SJCRH30 (cell line): ENCODE data around the gene LOXL3. TPM values are rescaled to one million over a fixed set of nuclear protein-coding genes. Genes with fewer than 3 reads are reported as not detected.

Experiments
- DNase-seq, 2 experiments: peaks; one replicate each; pipeline ENCODE4 v3.0.0-alpha.2; 2015 to 2020
- H3K27ac ChIP-seq: fragments of 250-450 bp; sonication (Bioruptor Pico); 2 replicates; pipeline ENCODE4 v1.5.1; 2020; ENCODE audit warnings: mild to moderate bottlenecking, moderate library complexity
- H3K27me3 ChIP-seq: fragments of 250-450 bp; sonication (Bioruptor Pico); 2 replicates; pipeline ENCODE4 v1.5.1; 2020; ENCODE audit warnings: mild to moderate bottlenecking, moderate library complexity
- H3K36me3 ChIP-seq: fragments of 250-450 bp; sonication (Bioruptor Pico); 2 replicates; pipeline ENCODE4 v1.5.1; 2020; ENCODE audit warnings: mild to moderate bottlenecking, moderate library complexity
- H3K4me1 ChIP-seq: fragments of 250-450 bp; sonication (Bioruptor Pico); 2 replicates; pipeline ENCODE4 v1.5.1; 2020; ENCODE audit warnings: mild to moderate bottlenecking, moderate library complexity
- H3K4me3 ChIP-seq: fragments of 250-450 bp; sonication (Bioruptor Pico); 2 replicates; pipeline ENCODE4 v1.5.1; 2020; ENCODE audit warnings: mild to moderate bottlenecking, moderate library complexity
- H3K9me3 ChIP-seq: fragments of 250-450 bp; sonication (Bioruptor Pico); replicated peaks from 2 replicates; pipeline ENCODE4 v1.5.1; 2020; ENCODE audit warnings: mild to moderate bottlenecking, moderate library complexity
- total RNA-seq: library from RNA; depleted of rRNA; stranded (reverse); fragments of >200 nt; shearing (Covaris generic); gene quantifications from 2 replicates; pipeline ENCODE4 v1.2.3, GENCODE V29; 2014

The LOXL3 gene
- total RNA-seq, 1 experiment from 2014 or later, result 19.0 TPM

DNA sequence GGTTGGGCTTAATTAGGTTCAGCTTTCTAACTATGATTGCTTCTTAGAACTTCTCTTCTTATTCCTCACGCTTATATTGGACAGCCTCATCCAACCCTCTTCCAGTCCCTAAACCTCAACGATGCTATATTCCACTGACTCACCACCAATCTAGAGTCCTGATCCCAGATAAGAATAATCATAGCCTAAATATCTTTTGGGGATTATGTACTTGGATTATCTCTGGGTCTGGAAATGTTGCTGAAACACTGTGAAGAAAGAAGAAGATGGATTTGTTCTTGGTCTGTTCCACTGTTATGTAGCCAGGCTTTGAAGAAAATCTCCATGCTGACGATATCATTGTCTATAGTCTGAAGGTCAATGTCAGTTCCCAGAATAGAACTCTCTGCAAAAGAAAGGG lies 27.7 kb upstream of the LOXL3 start:
- Histone ChIP-seq H3K27ac (no peak overlapping the region), H3K4me3 (no peak overlapping the region), H3K27me3 (no peaks in the 10 kb centered on the region), H3K4me1 (peaks cover 25% of the 10 kb centered on the region), H3K9me3 (no peaks in the 10 kb centered on the region), H3K36me3 (no peaks in the 10 kb centered on the region)
- no peak for DNase-seq

DNA sequence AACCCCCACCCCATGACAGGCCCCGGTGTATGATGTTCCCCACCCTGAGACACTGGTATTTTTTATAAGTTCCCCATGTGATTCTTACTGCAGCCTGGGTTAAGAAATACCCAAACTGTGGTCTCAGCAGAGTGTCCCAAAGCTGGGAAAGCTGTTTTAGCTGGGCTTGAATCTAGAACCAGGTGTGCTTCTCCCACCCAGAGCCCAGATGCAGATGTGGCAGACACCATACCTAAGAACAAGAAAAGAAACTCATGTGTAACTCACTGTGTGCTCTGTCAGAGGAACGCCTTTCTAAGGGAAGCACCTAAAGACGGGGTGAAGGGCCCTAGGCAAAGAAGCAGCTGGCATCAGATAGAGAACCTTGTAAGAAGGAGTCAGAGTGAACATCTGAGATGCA lies 24.7 kb upstream of the LOXL3 start:
- H3K36me3 ChIP-seq, result no peaks in the 10 kb centered on the region
- H3K4me1 ChIP-seq, result peaks cover 15% of the 10 kb centered on the region

DNA sequence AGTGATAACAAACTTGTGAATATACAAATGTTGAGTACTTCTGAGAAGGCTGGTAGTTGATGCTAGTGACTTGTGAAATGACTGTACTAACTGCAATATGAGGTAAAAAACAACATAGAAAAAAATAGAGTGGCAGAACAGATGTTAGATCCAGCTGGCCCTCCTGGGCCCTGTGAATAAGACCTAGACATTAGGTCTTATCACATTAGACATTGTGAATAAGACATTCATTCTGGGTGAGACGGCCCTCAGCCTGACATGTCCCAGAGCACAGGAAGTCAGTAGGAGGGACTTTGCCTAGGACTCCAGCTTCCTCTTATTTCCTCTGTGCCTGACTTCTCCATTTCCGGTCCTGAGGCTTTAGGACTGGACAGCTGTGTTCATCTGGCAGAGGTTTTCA lies 23.7 kb upstream of the LOXL3 start:
- Histone ChIP-seq H3K9me3 (no peaks in the 10 kb centered on the region), H3K4me1 (peaks cover 8% of the 10 kb centered on the region), H3K4me3 (no peak overlapping the region; the same call in 1 of the 2 replicates), H3K27me3 (no peaks in the 10 kb centered on the region), H3K27ac (no peak overlapping the region), H3K36me3 (no peaks in the 10 kb centered on the region)
- DNase-seq, result peak; percentile 67 to 85

More for the DNA sequence above, 24.7 kb upstream of the LOXL3 start:
- Histone ChIP-seq H3K27ac (no peak overlapping the region), H3K4me3 (no peak overlapping the region), H3K27me3 (no peaks in the 10 kb centered on the region), H3K9me3 (no peaks in the 10 kb centered on the region)
- no peak for DNase-seq

DNA sequence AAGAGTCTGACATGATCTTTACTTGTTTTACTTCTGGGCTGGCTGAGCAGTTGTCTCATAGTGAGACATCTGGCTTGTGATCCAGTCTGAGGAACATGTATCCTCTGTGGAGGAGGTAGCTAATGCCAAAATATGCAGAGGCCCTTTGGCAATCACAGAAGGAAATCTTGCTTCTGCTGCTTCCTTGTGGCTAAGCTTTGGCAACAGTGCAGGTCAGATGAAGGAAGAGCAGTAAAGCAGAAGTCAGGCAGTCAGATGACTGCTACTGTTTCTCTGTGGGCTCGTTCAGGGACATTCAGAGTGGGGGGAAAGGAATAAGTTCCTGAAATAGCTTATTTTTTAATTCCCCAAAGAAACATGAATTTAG lies 23.1 kb upstream of the LOXL3 start:
- no peak for DNase-seq
- Histone ChIP-seq H3K36me3 (no peaks in the 10 kb centered on the region), H3K4me3 (no peak overlapping the region), H3K9me3 (no peaks in the 10 kb centered on the region), H3K4me1 (peaks cover 8% of the 10 kb centered on the region), H3K27me3 (no peaks in the 10 kb centered on the region), H3K27ac (no peak overlapping the region)

DNA sequence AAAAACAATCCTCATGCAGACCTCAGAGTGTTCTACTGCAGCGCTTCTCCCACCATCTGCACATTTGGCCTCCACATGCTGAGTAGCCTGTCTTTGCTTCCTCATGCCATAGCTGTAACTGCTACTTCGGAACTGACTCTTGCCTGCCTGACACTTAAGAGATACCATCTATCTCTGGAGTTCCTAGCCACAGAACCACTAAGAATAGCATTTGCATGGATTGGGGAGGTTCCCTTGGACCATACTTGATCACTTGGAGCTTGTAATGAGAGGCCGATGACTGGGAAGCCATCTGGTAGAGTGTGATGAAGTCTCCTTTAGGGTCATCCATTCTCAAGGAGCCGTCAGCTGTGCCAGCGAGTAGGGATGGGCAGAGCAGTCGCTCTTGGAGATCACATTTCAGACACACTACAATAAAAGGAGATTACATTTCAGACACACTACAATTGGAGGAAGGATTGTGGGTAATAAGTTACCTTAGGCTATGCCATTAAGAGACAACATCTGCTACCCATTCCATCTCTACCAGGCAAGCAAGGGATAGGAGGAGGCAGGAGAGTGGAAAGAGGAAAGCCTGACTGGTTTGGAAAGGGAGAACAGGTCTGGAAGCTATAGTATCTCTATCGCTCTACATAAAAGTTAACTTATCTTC lies 22.6 kb upstream of the LOXL3 start:
- DNase-seq, result no peak
- Histone ChIP-seq H3K4me1 (peaks cover 8% of the 10 kb centered on the region), H3K27me3 (no peaks in the 10 kb centered on the region), H3K4me3 (no peak overlapping the region), H3K27ac (no peak overlapping the region), H3K36me3 (no peaks in the 10 kb centered on the region), H3K9me3 (no peaks in the 10 kb centered on the region)

DNA sequence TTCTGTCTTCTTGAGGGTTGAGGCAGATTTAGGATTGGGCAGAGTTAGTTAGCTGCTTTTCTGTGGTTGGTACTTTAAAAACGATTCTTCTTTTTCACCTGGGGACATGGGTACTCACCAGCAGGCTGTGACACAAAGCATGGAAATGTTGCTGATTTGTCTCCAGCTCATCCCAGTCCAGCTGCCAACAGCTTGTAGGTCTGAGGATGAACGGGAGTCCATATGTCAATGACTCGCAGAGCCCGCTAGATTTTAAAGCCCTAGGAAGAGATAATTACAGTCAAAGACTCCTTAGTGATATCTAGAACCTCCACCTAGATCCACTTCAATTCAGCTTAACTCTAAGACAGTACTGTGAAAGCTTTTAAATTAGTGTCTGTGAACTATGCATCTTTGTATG lies 21.6 kb upstream of the LOXL3 start:
- Histone ChIP-seq H3K36me3 (no peaks in the 10 kb centered on the region), H3K4me3 (no peak overlapping the region), H3K27me3 (no peaks in the 10 kb centered on the region), H3K4me1 (peaks cover 8% of the 10 kb centered on the region), H3K9me3 (no peaks in the 10 kb centered on the region), H3K27ac (no peak overlapping the region)
- no peak for DNase-seq

DNA sequence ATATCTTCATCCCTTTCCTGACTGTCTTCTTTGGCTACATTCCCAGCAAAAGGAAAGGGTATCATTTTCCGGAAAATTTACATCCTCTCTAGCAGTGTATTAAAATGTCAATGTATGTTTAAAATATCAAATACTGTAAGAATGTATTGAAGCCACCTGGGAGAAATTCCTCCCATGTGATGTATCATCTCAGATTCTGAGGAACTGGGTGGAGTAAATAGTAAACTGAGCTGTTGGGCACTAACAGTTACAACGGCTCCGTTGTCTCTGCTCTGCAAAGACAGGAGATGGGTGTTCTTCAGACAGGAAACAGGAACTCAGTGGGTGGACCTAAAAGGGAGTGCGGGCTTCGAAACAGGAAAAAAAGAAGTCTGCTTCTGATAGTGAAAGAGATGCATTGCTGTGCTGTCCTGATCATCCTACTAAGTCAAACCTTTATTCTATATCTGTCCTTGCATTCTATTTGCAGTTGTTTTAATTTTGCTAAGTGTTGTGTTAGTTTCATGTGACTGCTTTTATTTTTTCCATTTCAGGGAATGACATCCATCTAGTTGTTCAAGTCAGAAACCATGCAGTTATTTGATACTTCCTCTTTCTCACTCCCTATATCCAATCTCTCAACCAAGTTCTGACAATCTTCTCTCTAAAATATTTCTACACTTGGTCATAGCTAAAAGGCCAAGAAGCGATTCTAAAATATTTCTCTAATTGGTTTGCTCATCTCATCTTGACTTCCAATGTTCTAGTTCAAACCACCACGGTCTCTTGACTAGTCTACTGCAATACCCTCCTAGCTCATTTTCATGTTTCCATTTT lies 20.2 kb upstream of the LOXL3 start:
- Histone ChIP-seq H3K4me3 (peak overlapping the region; percentile 22), H3K27me3 (no peaks in the 10 kb centered on the region), H3K4me1 (peaks cover 8% of the 10 kb centered on the region), H3K36me3 (no peaks in the 10 kb centered on the region), H3K27ac (no peak overlapping the region), H3K9me3 (no peaks in the 10 kb centered on the region)
- peak; percentile 45 to 66 for DNase-seq

DNA sequence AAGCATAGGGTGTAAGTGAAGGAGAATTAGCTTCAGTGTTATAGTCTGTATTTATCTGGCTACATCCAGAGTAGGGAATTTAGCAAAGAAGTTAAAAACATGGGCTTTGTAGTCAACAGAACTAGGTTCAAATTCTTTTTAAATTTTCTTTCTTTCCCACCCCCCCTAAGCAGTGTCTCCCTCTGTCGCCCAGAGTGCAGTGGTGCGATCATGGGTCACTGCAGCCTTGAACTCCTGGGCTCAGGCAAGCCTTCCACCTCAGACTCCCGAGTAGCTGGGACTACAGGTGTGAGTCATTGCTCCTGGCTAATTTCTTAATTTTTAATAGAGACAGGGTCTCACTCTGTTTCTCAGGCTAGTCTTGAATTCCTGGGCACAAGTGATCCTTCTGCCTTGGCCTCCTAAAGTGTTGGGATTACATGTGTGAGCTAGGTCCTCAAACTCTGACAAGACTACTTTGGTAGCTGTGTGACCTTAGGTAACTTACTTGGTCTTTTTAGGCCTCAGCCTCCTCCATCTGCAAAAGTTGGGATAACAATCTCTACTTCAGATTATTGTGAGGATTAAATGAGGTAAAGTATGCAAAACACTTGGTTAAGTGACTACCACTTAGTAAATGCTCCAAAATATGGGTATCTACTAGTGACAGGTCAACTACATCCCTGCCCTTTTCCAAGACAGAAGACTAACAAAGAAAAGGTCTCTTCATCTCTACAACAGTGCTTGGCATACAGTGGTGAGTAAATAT lies 18.6 kb upstream of the LOXL3 start:
- Histone ChIP-seq H3K36me3 (no peaks in the 10 kb centered on the region), H3K4me3 (no peak overlapping the region), H3K27me3 (peaks cover 7% of the 10 kb centered on the region; the same call in 1 of the 2 replicates), H3K9me3 (no peaks in the 10 kb centered on the region), H3K27ac (no peak overlapping the region), H3K4me1 (peaks cover 2% of the 10 kb centered on the region; the same call in 1 of the 2 replicates)
- no peak for DNase-seq

DNA sequence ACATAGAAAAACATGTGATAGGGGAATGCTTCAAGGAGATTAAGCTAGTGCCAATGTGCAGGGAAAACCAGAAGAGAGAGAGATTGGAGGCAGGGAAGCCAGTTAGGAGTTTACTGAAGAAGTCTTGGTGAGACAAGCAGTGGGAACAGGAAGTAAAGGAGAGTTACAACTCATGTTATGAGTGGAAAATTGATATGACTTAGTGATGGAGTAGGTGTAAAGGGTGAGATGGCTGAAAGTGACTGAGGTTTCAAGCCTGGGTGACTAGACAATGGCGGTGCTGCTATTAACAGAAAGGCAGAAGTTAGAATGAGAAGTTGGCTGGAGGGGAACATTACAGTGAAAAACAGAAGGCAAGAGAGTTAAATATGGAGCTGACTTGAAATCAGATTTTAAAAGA lies 17.3 kb upstream of the LOXL3 start:
- H3K4me1 ChIP-seq, result no peaks in the 10 kb centered on the region
- no peak overlapping the region for H3K4me3 ChIP-seq
- H3K9me3 ChIP-seq, result no peaks in the 10 kb centered on the region
- no peaks in the 10 kb centered on the region for H3K36me3 ChIP-seq
- no peak for DNase-seq
- peaks cover 13% of the 10 kb centered on the region; the same call in 1 of the 2 replicates for H3K27me3 ChIP-seq
- no peak overlapping the region for H3K27ac ChIP-seq

DNA sequence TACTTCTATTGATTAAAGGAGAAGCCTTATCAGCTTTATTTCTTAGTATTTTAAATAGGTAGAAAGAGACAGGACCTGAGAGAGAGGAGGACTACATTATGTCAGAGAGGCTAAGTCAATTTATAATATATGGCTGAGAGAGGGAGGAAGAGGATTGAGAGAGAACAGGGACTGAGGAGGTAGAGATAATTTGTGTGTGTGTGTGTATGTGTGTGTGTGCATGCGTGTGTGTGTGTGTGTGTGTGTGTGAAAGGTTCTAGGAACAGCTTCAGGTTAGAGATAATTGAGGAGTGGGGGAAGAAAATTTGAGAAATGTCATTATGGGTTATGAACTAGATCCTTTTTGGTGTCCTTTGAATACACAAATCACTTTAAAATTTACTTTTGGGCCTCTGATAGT lies 15.9 kb upstream of the LOXL3 start:
- Histone ChIP-seq H3K4me1 (no peaks in the 10 kb centered on the region), H3K4me3 (no peak overlapping the region), H3K27me3 (peaks cover 20% of the 10 kb centered on the region; the same call in 1 of the 2 replicates), H3K9me3 (no peaks in the 10 kb centered on the region), H3K36me3 (no peaks in the 10 kb centered on the region), H3K27ac (no peak overlapping the region)
- DNase-seq, result no peak

DNA sequence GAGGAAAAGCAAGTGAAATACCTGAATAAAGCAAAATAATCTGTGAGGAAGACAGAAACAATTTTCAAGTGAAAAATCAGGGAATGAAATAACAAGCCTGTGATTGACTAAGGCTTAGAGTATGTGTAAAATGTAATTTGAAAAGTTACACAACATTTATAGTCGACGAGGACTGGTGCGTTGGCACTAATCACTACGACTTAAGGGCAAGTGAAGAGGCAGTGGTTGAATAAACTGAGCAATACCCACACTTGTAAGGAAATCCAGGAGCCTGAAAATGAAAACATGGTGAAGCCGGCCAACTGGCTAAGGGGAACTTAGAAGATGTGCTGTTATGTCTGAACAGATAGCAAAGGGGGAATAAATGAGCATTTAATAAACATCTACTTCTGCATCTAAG lies 14.1 kb upstream of the LOXL3 start:
- no peaks in the 10 kb centered on the region for H3K36me3 ChIP-seq
- no peaks in the 10 kb centered on the region for H3K4me1 ChIP-seq
- H3K9me3 ChIP-seq, result no peaks in the 10 kb centered on the region
- peaks cover 24% of the 10 kb centered on the region for H3K27me3 ChIP-seq
- H3K27ac ChIP-seq, result no peak overlapping the region
- H3K4me3 ChIP-seq, result no peak overlapping the region
- DNase-seq, result no peak

DNA sequence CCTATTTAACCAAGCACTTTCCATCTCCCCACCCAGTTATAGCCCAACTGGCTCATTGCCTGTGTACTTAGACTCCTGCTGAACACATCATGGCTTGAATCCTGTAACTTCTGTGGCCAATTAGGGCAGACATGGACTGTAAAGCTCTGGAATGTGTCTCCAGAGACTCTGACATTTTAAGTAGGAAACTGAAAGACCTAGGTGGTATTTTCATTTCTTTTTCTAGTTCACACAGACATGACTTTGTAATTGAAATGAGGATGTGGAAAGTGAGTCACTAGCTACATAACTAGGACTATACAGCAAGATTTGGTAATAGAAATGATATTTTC lies 13.0 kb upstream of the LOXL3 start:
- Histone ChIP-seq H3K36me3 (no peaks in the 10 kb centered on the region), H3K27me3 (peaks cover 32% of the 10 kb centered on the region), H3K27ac (no peak overlapping the region), H3K4me3 (no peak overlapping the region), H3K9me3 (no peaks in the 10 kb centered on the region), H3K4me1 (no peaks in the 10 kb centered on the region)
- no peak for DNase-seq

DNA sequence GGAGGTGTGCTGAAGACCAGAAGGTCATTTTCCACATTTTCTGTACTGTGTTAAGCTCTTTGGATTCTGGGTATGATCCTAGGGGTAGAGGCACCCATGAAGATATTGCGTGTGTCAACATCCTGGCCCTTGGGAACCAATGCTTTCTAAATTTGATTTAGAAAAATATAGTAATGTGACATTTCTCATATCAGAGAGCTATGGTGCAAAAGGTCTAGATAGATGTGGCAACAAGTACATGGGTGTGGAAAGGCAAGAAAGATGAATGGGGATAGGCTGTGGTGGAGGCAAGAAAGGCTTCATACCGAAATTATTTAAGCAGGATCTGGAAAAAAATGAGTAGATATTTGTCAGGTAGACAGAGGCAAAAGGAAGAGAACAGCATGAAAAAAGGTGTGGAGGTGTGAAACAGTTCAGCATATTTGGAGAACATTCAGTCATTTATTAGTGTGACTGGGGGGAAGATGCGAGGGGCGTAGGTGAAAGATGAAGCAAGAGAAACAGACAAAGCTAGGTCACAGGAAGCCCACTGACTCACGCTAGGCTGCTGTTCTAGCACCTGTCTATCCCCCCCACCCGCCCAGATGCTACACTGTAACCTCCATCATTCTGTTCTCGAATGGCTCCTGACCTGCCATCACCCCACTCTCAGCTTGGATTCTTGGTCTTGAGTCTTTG lies 12.5 kb upstream of the LOXL3 start:
- no peak for DNase-seq
- H3K4me3 ChIP-seq, result no peak overlapping the region
- H3K36me3 ChIP-seq, result no peaks in the 10 kb centered on the region
- H3K27ac ChIP-seq, result no peak overlapping the region
- H3K27me3 ChIP-seq, result peaks cover 36% of the 10 kb centered on the region
- no peaks in the 10 kb centered on the region for H3K4me1 ChIP-seq
- H3K9me3 ChIP-seq, result no peaks in the 10 kb centered on the region

DNA sequence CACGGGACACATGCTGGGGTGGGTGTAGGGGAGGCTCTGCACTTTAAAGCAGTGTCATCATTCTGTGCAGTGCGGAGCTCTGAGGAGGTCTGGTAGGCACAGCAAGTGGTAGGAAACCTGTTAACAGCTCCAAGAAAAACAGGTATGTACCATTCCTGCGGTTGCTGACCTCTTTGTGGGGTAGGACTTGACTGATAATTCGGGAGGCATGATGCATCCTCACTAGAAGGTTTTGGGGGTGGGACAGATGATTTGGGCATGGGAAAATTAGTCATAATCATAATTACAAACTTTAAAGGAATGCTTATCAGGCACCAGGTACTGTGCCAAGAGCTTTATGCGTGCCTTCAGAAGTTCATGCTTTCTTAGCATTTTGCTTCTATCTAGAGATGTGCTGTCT lies 10.5 kb upstream of the LOXL3 start:
- Histone ChIP-seq H3K4me3 (no peak overlapping the region), H3K27me3 (peaks cover 48% of the 10 kb centered on the region), H3K27ac (no peak overlapping the region), H3K36me3 (no peaks in the 10 kb centered on the region), H3K4me1 (no peaks in the 10 kb centered on the region), H3K9me3 (no peaks in the 10 kb centered on the region)
- DNase-seq, result no peak
